ENCODE data around the gene DNAJB2. TPM values are rescaled to one million over a fixed set of nuclear protein-coding genes. Genes with fewer than 3 reads are reported as not detected.

DNAJB2 gene
- polyA plus RNA-seq, 2 of the 4 experiments (the other 2 are of a cell fraction), result 31.0 to 53.7 TPM

DNA sequence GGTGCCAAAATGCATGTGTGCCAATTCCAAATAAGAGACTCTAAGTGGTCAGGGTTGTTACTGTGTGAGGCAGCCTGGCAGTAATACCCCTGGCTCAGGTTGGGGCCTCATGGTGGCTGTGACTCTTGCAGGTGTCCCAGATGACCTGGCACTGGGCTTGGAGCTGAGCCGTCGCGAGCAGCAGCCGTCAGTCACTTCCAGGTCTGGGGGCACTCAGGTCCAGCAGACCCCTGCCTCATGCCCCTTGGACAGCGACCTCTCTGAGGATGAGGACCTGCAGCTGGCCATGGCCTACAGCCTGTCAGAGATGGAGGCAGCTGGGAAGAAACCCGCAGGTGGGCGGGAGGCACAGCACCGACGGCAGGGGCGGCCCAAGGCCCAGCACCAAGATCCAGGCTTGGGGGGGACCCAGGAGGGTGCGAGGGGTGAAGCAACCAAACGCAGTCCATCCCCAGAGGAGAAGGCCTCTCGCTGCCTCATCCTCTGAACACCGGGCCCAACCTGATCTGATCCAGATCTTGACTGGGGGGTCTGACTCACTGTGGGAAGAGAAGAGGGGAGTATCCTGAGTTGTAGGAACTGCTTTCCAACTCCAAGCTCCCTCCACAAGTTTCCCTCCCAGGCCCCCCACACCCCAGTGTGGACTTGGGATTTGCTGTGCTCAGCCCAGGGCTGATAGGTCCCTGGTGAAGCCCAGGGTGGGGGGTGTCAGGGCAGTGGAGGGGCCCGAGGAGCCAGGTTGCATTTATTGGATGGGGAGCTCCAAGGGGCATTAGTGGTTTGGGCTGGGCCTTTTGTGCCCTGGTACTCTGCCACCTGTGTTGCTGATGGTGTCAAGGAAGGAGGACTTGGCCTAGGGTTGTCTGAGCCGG is 5.6 kb downstream of the DNAJB2 start:
- WGBS (ENCODE audit: missing lambda C conversion rate), result 93% methylated on average over 10 of the region's 16 CpGs
- Histone ChIP-seq H3K4me3 (no peak overlapping the region), H3K4me2 (no peak overlapping the region), H3K4me1 (peaks cover 26% of the 10 kb centered on the region), H3K9me3 (no peaks in the 10 kb centered on the region), H3K27ac (0 out of 6 replicates have a peak overlapping the region, but pooled peaks of 1 of the 2 experiments have one; percentile 21)
- FAIRE-seq (no peak), DNase-seq (ENCODE audit: low read depth in 1 of 2, low spot score in 1 of 2) (no peak), ATAC-seq (no peak)
- TF ChIP-seq SMC3 (IDR thresholded peaks at IDR 0.05) (no peak), CTCF (IDR thresholded peaks at IDR 0.05) (no peak), BHLHE40 (IDR thresholded peaks at IDR 0.05; ENCODE audit: low read depth, low read length) (no peak), ESRRA (IDR thresholded peaks at IDR 0.05; ENCODE audit: borderline replicate concordance, low read length) (no peak), HOXB5 (CRISPR knock-in tag; IDR thresholded peaks at IDR 0.05) (no peak), CBX2 (IDR thresholded peaks at IDR 0.05; ENCODE audit: borderline replicate concordance, low read depth) (no peak), CHD2 (IDR thresholded peaks at IDR 0.05; ENCODE audit: low read length, partially characterized antibody) (no peak), RAD21 (conservative IDR thresholded peaks at IDR 0.05 in 1 of 2, IDR thresholded peaks at IDR 0.05 in 1 of 2) (no peak)
- ChIA-PET CTCF (interaction anchor here (0.9 to 16.2 kb wide), 5 partner anchors 7 to 114 kb away, joined by 3 to 540 read pairs (median 7); partner anchors contain the start of gene DNAJB2), POLR2A (interaction anchor here (1.0 kb wide), 1 partner anchor 10 kb away, joined by 5 read pairs; no protein-coding TSS in a partner anchor)

DNA sequence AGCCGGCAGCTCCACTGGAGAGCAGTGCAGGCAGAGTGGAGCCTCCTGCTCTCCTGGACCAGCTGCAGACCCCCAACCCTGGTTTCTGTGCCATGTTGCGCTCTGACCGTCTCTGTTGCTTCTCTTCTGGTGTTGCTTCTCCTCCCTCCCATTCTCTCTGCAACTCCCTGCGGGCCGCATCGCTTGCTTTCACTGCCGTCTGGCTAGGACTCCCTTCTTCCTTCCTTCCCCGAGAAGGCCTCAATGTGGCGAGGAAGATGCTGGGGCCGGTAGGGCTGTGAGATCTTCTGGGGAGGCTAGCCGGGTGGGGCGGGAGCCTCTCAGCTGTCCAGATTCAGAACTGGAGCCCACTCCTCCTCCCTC is 6.2 kb downstream of the DNAJB2 start:
- peaks cover 27% of the 10 kb centered on the region for H3K4me1 ChIP-seq
- no peaks in the 10 kb centered on the region for H3K9me3 ChIP-seq
- H3K27ac ChIP-seq, result peak overlapping the region in 1 of 2 experiments; percentile 21; a peak in 1 of 6 replicates
- no peak for ATAC-seq
- WGBS (ENCODE audit: missing lambda C conversion rate), result 84% methylated on average over 11 of the region's 12 CpGs
- H3K4me2 ChIP-seq, result no peak overlapping the region
- no peak for FAIRE-seq
- no peak for DNase-seq (ENCODE audit: low read depth in 1 of 2, low spot score in 1 of 2)
- ChIA-PET POLR2A (interaction anchor here (1.0 kb wide), 1 partner anchor 11 kb away, joined by 5 read pairs; no protein-coding TSS in a partner anchor), CTCF (interaction anchor here (0.9 to 16.2 kb wide), 5 partner anchors 8 to 114 kb away, joined by 3 to 540 read pairs (median 7); partner anchors contain the start of gene DNAJB2)
- no peak overlapping the region for H3K4me3 ChIP-seq
- no peak for TF ChIP-seq KDM5A (IDR thresholded peaks at IDR 0.05)
- TF ChIP-seq POLR2AphosphoS2 (conservative IDR thresholded peaks at IDR 0.05; ENCODE audit: low read length), result no peak
- TF ChIP-seq CBX2 (IDR thresholded peaks at IDR 0.05; ENCODE audit: borderline replicate concordance, low read depth), result no peak
- TF ChIP-seq TP53 (CRISPR knock-in tag; IDR thresholded peaks at IDR 0.05), result no peak
- TF ChIP-seq HOXB5 (CRISPR knock-in tag; IDR thresholded peaks at IDR 0.05), result no peak
- TF ChIP-seq, protein P1, sequence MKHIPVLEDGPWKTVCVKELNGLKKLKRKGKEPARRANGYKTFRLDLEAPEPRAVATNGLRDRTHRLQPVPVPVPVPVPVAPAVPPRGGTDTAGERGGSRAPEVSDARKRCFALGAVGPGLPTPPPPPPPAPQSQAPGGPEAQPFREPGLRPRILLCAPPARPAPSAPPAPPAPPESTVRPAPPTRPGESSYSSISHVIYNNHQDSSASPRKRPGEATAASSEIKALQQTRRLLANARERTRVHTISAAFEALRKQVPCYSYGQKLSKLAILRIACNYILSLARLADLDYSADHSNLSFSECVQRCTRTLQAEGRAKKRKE (CRISPR knock-in tag; IDR thresholded peaks at IDR 0.05; ENCODE audit: low read depth), result no peak
- TF ChIP-seq EP300 (IDR thresholded peaks at IDR 0.05), result no peak
- TF ChIP-seq ZC3H11A (IDR thresholded peaks at IDR 0.05), result no peak
- no peak for TF ChIP-seq HOXB13 (CRISPR knock-in tag; IDR thresholded peaks at IDR 0.05; ENCODE audit: low read depth)
- no peak for TF ChIP-seq FOXS1 (CRISPR knock-in tag; IDR thresholded peaks at IDR 0.05)
- no peak for TF ChIP-seq ZNF302 (CRISPR knock-in tag; IDR thresholded peaks at IDR 0.05)

GRCh38 chr2:219285894-219286425 is 6.8 kb downstream of the DNAJB2 start:
- WGBS (ENCODE audit: missing lambda C conversion rate), result 91% methylated on average over 13 of the region's 17 CpGs
- Histone ChIP-seq H3K9me3 (no peaks in the 10 kb centered on the region), H3K27ac (peak overlapping the region in 1 of 2 experiments; percentile 36; a peak in 1 of 6 replicates), H3K4me1 (peaks cover 21% of the 10 kb centered on the region), H3K4me3 (no peak overlapping the region), H3K4me2 (no peak overlapping the region)
- POLR2A ChIA-PET, result interaction anchor here (0.8 to 1.2 kb wide), 2 partner anchors 12 to 22 kb away, joined by 3 to 4 read pairs; no protein-coding TSS in a partner anchor
- ATAC-seq (0 out of 6 replicates have a peak, but pooled peaks of 1 of the 2 experiments have one; percentile 7), FAIRE-seq (no peak), DNase-seq (ENCODE audit: low read depth in 1 of 2, low spot score in 1 of 2) (no peak)
- CTCF ChIA-PET, result interaction anchor here (0.8 to 16.2 kb wide), 8 partner anchors 8 to 115 kb away, joined by 3 to 540 read pairs (median 6); partner anchors contain the start of gene DNAJB2
- TF ChIP-seq RFX5 (IDR thresholded peaks at IDR 0.05) (no peak), EHMT2 (IDR thresholded peaks at IDR 0.05; ENCODE audit: low read depth) (no peak), MYC (IDR thresholded peaks at IDR 0.05; ENCODE audit: borderline replicate concordance, low read length) (no peak), HOXA7 (CRISPR knock-in tag; IDR thresholded peaks at IDR 0.05) (no peak), POLR2AphosphoS2 (conservative IDR thresholded peaks at IDR 0.05; ENCODE audit: low read length) (no peak), RNF2 (IDR thresholded peaks at IDR 0.05; ENCODE audit: borderline replicate concordance, low read depth) (no peak), HES2 (IDR thresholded peaks at IDR 0.05) (no peak)

Data from A549 (cell line).